ENCODE measurements around the gene KCNK4. TPM values are rescaled to one million over a fixed set of nuclear protein-coding genes. Genes with fewer than 3 reads are reported as not detected.

KCNK4 gene
- total and polyA plus RNA-seq, 2 donors (not counting 3 experiments of a cell fraction or from before 2014, with no cell fraction given), result 0.06 to 0.44 TPM

DNA sequence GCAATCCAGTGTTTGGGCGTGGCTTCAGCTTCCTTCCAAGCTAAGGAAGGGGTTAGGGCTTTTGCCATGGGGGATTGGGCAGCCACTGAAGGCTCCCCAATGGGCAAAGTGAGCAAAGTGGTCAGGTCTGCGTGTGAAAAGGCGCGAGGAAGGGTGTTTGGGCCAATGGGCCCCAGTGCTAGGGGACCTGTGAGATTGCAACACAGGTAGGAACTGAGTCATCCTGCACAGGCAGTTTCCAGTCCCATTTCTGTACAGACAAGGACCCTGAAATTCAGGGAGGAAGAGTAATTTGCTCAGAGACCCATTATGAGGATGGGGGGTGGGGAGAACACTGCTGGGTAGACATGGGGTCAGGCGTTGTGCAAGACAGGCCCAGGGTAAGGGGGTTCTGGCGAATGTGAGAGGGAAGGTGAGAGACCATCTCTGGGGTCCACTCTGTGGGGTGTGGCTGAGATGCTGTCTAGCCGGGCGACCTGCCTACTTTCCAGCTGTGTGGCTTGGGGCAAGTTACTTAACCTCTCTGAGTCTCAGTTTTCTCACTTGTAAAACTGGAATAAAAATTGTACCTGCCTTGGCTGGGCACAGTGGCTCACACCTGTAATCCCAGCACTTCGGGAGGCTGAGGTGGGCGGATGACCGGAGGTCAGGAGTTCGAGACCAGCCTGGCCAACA, 56.2 kb downstream of the KCNK4 start:
- POLR2A ChIA-PET, result no interaction called here
- no peak overlapping the region for H3K9ac ChIP-seq (replicated peaks; ENCODE audit: extremely low read depth, insufficient read depth, low read length)
- H3K4me2 ChIP-seq (ENCODE audit: insufficient read depth, low read length), result no peak overlapping the region
- H3K36me3 ChIP-seq (ENCODE audit: control insufficient read depth in 2 of 2, extremely low read depth in 1 of 2, insufficient read depth in 2 of 2, low read length in 2 of 2), result no peaks in the 10 kb centered on the region
- TF ChIP-seq GATA2 (IDR thresholded peaks at IDR 0.05; ENCODE audit: insufficient read depth, insufficient read length, low read depth, low read length) (no peak), FOS (IDR thresholded peaks at IDR 0.05; ENCODE audit: borderline replicate concordance, insufficient read depth, low read length) (no peak), EZH2 (IDR thresholded peaks at IDR 0.05; ENCODE audit: borderline replicate concordance, low read depth, low read length, severe bottlenecking) (no peak), MYC (IDR thresholded peaks at IDR 0.05; ENCODE audit: low read depth, low read length) (no peak), JUN (IDR thresholded peaks at IDR 0.05; ENCODE audit: borderline replicate concordance, insufficient read depth, insufficient read length, low read depth) (no peak)
- TF ChIP-seq, protein P1, sequence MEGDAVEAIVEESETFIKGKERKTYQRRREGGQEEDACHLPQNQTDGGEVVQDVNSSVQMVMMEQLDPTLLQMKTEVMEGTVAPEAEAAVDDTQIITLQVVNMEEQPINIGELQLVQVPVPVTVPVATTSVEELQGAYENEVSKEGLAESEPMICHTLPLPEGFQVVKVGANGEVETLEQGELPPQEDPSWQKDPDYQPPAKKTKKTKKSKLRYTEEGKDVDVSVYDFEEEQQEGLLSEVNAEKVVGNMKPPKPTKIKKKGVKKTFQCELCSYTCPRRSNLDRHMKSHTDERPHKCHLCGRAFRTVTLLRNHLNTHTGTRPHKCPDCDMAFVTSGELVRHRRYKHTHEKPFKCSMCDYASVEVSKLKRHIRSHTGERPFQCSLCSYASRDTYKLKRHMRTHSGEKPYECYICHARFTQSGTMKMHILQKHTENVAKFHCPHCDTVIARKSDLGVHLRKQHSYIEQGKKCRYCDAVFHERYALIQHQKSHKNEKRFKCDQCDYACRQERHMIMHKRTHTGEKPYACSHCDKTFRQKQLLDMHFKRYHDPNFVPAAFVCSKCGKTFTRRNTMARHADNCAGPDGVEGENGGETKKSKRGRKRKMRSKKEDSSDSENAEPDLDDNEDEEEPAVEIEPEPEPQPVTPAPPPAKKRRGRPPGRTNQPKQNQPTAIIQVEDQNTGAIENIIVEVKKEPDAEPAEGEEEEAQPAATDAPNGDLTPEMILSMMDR (IDR thresholded peaks at IDR 0.05; ENCODE audit: extremely low read depth in 1 of 2, insufficient read depth in 1 of 2, low read depth in 1 of 2, low read length in 2 of 2), result no peak
- TF ChIP-seq, protein P2, sequence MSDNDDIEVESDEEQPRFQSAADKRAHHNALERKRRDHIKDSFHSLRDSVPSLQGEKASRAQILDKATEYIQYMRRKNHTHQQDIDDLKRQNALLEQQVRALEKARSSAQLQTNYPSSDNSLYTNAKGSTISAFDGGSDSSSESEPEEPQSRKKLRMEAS (IDR thresholded peaks at IDR 0.05; ENCODE audit: insufficient read depth, insufficient read length), result no peak
- DNase-seq (ENCODE audit: low read depth, low spot score), result no peak
- CTCF ChIA-PET, result interaction anchor here (7.0 kb wide), 1 partner anchor 9 kb away, joined by 107 read pairs; no protein-coding TSS in a partner anchor
- no peak for FAIRE-seq
- H3K79me2 ChIP-seq (ENCODE audit: control insufficient read depth, insufficient read depth, low read length), result no peaks in the 10 kb centered on the region
- H4K20me1 ChIP-seq (replicated peaks; ENCODE audit: control insufficient read depth, extremely low read depth, insufficient read depth, low read length), result no peaks in the 10 kb centered on the region
- H3K9me3 ChIP-seq (replicated peaks; ENCODE audit: control insufficient read depth, insufficient read depth, low read length), result no peaks in the 10 kb centered on the region
- no peak overlapping the region for H3K4me3 ChIP-seq (replicated peaks in 1 of 3; ENCODE audit: insufficient read depth in 1 of 3, low read depth in 1 of 3, low read length in 3 of 3)
- no peak overlapping the region for H2AFZ ChIP-seq (ENCODE audit: low read depth, low read length)
- H3K4me1 ChIP-seq (ENCODE audit: control insufficient read depth, extremely low read depth, insufficient read depth, low read length), result no peaks in the 10 kb centered on the region
- no peaks in the 10 kb centered on the region for H3K27me3 ChIP-seq (ENCODE audit: control insufficient read depth in 2 of 2, insufficient read depth in 2 of 2, low read length in 2 of 2)
- no peak overlapping the region for H3K27ac ChIP-seq (ENCODE audit: insufficient read depth, low read depth, low read length)
- no TSS peak for BruUV-seq (replicated peaks)
- no peaks in the 10 kb centered on the region for H3K9me1 ChIP-seq (replicated peaks; ENCODE audit: control insufficient read depth, extremely low read depth, insufficient read depth, low read length)
- dilution Hi-C loops (cut with MboI; ENCODE audit: extremely low pct_ligation_motif_present, low sequenced_read_pairs) (no loop called here), intact Hi-C loops (cut with micrococcal nuclease) (no loop called here)

Measured in endothelial cell of umbilical vein (primary cell).